Endothelial cell (in vitro differentiated cells): ENCODE data around the gene NUDT16L1. TPM values are rescaled to one million over a fixed set of nuclear protein-coding genes. Genes with fewer than 3 reads are reported as not detected.
A peak's percentile ranks its signal among the peaks of the same experiment; 100 is the strongest.

Source experiments
- DNase-seq: peaks from one replicate; pipeline ENCODE4 v3.0.0; 2021; ENCODE audit warnings: low spot score
- H3K27ac Mint-ChIP-seq: one replicate; pipeline ENCODE4 v1.8.0; 2021; ENCODE audit warnings: mixed read lengths, inconsistent platforms; ENCODE audit not compliant: unreplicated experiment
- H3K27me3 Mint-ChIP-seq: one replicate; pipeline ENCODE4 v1.8.0; 2021; ENCODE audit warnings: mild to moderate bottlenecking, moderate library complexity, mixed read lengths, inconsistent platforms; ENCODE audit not compliant: unreplicated experiment
- H3K36me3 Mint-ChIP-seq: one replicate; pipeline ENCODE4 v1.8.0; 2021; ENCODE audit warnings: mild to moderate bottlenecking, low read depth, mixed read lengths, inconsistent platforms; ENCODE audit not compliant: unreplicated experiment
- H3K4me1 Mint-ChIP-seq: one replicate; pipeline ENCODE4 v1.8.0; 2021; ENCODE audit warnings: mild to moderate bottlenecking, mixed read lengths, inconsistent platforms; ENCODE audit not compliant: unreplicated experiment
- H3K4me3 Mint-ChIP-seq: one replicate; pipeline ENCODE4 v1.8.0; 2021; ENCODE audit warnings: mild to moderate bottlenecking, mixed read lengths, inconsistent platforms; ENCODE audit not compliant: unreplicated experiment
- H3K9me3 Mint-ChIP-seq: one replicate; pipeline ENCODE4 v1.8.0; 2021; ENCODE audit warnings: mixed read lengths, inconsistent platforms; ENCODE audit not compliant: unreplicated experiment
- CTCF ChIP-seq: fragments of 200-600 bp; sonication (generic); IDR thresholded peaks from one replicate; pipeline ENCODE4 v1.5.0; 2021; ENCODE audit warnings: antibody characterized with exemption; ENCODE audit not compliant: unreplicated experiment
- total RNA-seq: library from RNA; stranded (reverse); fragmentation: NEBNext Ultra II Directional; extraction: Animal tissue kit (Norgen Biotek cat#: 25700); gene quantifications from one replicate; pipeline ENCODE4 v1.2.1, GENCODE V29; 2021; ENCODE audit not compliant: unreplicated experiment

NUDT16L1 gene
- total RNA-seq, 1 donor from 2014 or later = 43.1 TPM

- no peaks in the 10 kb centered on the region for H3K9me3 Mint-ChIP-seq
- no peaks in the 10 kb centered on the region for H3K4me1 Mint-ChIP-seq
- DNase-seq = no peak
- H3K36me3 Mint-ChIP-seq = peaks cover 5% of the 10 kb centered on the region
- H3K27me3 Mint-ChIP-seq = peaks cover 4% of the 10 kb centered on the region
- TF ChIP-seq CTCF = no peak
- H3K4me3 Mint-ChIP-seq = no peak overlapping the region
- H3K27ac Mint-ChIP-seq = peak overlapping the region; percentile 18
Observed at GRCh38 chr16:4675864-4676786, 17.2 kb upstream of the NUDT16L1 start.

- H3K36me3 Mint-ChIP-seq = peaks cover 8% of the 10 kb centered on the region
Observed at GRCh38 chr16:4676831-4677230, 16.5 kb upstream of the NUDT16L1 start.

DNA sequence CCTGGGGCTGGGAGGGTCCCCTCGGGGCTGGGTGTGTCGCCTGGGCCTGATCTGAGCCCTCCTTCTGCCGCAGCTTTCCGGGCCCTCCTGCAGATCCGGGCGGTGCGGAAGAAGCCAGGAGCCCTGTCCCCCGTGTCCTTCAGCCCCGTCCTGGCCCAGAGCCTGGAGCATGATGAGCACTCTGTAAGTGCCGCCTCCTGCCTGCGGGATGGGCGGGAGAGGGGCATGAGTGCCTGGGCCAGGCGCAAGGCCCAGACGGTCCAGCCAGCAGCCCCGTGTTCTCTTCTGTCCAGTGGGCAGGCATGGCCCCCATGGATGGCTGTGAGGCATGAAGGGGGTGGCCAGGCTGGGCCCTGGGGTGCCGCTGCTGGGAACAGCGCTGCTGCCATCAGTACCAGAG is 16.0 kb upstream of the NUDT16L1 start:
- Mint-ChIP-seq H3K36me3 (peaks cover 9% of the 10 kb centered on the region), H3K9me3 (no peaks in the 10 kb centered on the region), H3K4me3 (no peak overlapping the region), H3K27ac (no peak overlapping the region), H3K27me3 (peaks cover 4% of the 10 kb centered on the region), H3K4me1 (no peaks in the 10 kb centered on the region)
- DNase-seq = no peak
- TF ChIP-seq CTCF = no peak

More at GRCh38 chr16:4676831-4677230, 16.5 kb upstream of the NUDT16L1 start:
- Mint-ChIP-seq H3K9me3 (no peaks in the 10 kb centered on the region), H3K4me1 (no peaks in the 10 kb centered on the region), H3K27ac (no peak overlapping the region), H3K4me3 (no peak overlapping the region), H3K27me3 (peaks cover 4% of the 10 kb centered on the region)
- TF ChIP-seq CTCF = no peak
- DNase-seq = no peak

DNA sequence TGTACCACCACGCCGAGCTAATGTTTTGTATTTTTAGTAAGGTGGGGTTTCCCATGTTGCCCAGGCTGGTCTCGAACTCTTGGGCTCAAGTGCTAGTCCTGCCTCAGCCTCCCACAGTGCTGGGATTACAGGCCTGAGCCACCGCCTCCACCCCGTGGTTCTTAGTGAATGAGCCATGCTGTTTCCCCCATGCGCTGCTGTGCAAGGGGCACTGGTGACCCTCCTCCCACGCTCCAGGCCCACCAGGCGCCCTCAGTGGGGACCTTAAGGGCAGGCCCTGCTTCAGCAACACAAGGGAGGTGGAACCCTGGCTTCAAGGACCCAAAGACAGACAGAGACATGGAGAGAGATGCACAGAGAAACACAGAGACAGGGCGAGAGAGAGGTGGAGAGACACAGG is 15.4 kb upstream of the NUDT16L1 start:
- no peak for DNase-seq
- Mint-ChIP-seq H3K27me3 (peaks cover 4% of the 10 kb centered on the region), H3K36me3 (peaks cover 9% of the 10 kb centered on the region), H3K4me1 (no peaks in the 10 kb centered on the region), H3K9me3 (no peaks in the 10 kb centered on the region), H3K27ac (no peak overlapping the region), H3K4me3 (peak overlapping the region; percentile 64)
- TF ChIP-seq CTCF = no peak

GRCh38 chr16:4678596-4678995 is 14.8 kb upstream of the NUDT16L1 start:
- no peaks in the 10 kb centered on the region for H3K4me1 Mint-ChIP-seq
- H3K27ac Mint-ChIP-seq = no peak overlapping the region
- no peaks in the 10 kb centered on the region for H3K9me3 Mint-ChIP-seq
- no peak for TF ChIP-seq CTCF
- H3K36me3 Mint-ChIP-seq = peaks cover 9% of the 10 kb centered on the region
- H3K27me3 Mint-ChIP-seq = peaks cover 7% of the 10 kb centered on the region
- no peak overlapping the region for H3K4me3 Mint-ChIP-seq
- no peak for DNase-seq
